Natural killer cell (primary cell): ENCODE data around the gene TAF3. TPM values are rescaled to one million over a fixed set of nuclear protein-coding genes. Genes with fewer than 3 reads are reported as not detected.

ENCODE experiments used
- ATAC-seq, 3 donors: fragments of 150-1000 bp in 2 of 3; fragments of 200-7000 bp in 1 of 3; cut with Tn5 transposase; 1 replicate in 1 of 3; 2 replicates in 2 of 3; pipeline ENCODE4 v1.10.0; 2021; ENCODE audit warnings: mild to moderate bottlenecking in 2 of 3, moderate library complexity in 2 of 3
- DNase-seq, 2 donors: peaks; one replicate each; pipeline versions ENCODE4 v3.0.0 to v3.0.0-alpha.2; 2013 to 2021; ENCODE audit warnings: mixed read lengths in 1 of 2
- H3K27ac ChIP-seq: one replicate; pipeline ENCODE4 v1.5.1; 2013; ENCODE audit warnings: mild to moderate bottlenecking, low read length
- H3K27me3 ChIP-seq: one replicate; pipeline ENCODE4 v1.6.1; 2013; ENCODE audit warnings: low read length; ENCODE audit not compliant: control insufficient read depth, insufficient read depth
- H3K36me3 ChIP-seq: one replicate; pipeline ENCODE4 v1.6.1; 2013; ENCODE audit warnings: low read length; ENCODE audit not compliant: control insufficient read depth, insufficient read depth
- H3K4me1 ChIP-seq: one replicate; pipeline ENCODE4 v1.6.1; 2013; ENCODE audit warnings: low read length; ENCODE audit not compliant: control insufficient read depth, insufficient read depth
- H3K4me3 ChIP-seq: one replicate; pipeline ENCODE4 v1.5.1; 2013; ENCODE audit warnings: low read length
- H3K9me3 ChIP-seq: one replicate; pipeline ENCODE4 v1.6.1; 2013; ENCODE audit warnings: low read length; ENCODE audit not compliant: control insufficient read depth, insufficient read depth
- H3K27ac Mint-ChIP-seq, 2 donors: one replicate each; pipeline ENCODE4 v1.8.0; 2022; ENCODE audit warnings: mild to moderate bottlenecking in 2 of 2, mixed read lengths in 2 of 2, moderate library complexity in 1 of 2
- H3K27me3 Mint-ChIP-seq, 2 donors: one replicate each; pipeline ENCODE4 v1.8.0; 2022; ENCODE audit warnings: low read depth in 2 of 2, mixed read lengths in 2 of 2
- H3K36me3 Mint-ChIP-seq: one replicate; pipeline ENCODE4 v1.8.0; 2022; ENCODE audit warnings: mixed read lengths
- H3K4me1 Mint-ChIP-seq, 2 donors: one replicate each; pipeline ENCODE4 v1.8.0; 2022; ENCODE audit warnings: mixed read lengths in 2 of 2
- H3K4me3 Mint-ChIP-seq: one replicate; pipeline ENCODE4 v1.8.0; 2022; ENCODE audit warnings: mild to moderate bottlenecking, moderate library complexity, mixed read lengths
- H3K9me3 Mint-ChIP-seq, 2 donors: one replicate each; pipeline ENCODE4 v1.8.0; 2022; ENCODE audit warnings: mixed read lengths in 2 of 2
- WGBS: methylation state at CpG from one replicate; pipeline ENCODE4 v1.1.7; 2013; ENCODE audit warnings: missing lambda C conversion rate; ENCODE audit not compliant: insufficient coverage; 5-methylcytosine and 5-hydroxymethylcytosine counted together
- intact Hi-C: fragments of 100-400 bp; cut with micrococcal nuclease; formaldehyde crosslinking; loops from one replicate; pipeline ENCODE4 v1.14.2; 2022
- total RNA-seq, 4 donors: library from RNA; stranded (reverse); fragments of 120-200 nt in 1 of 4; gene quantifications; one replicate each; pipeline versions ENCODE4 v1.2.3 to v1.2.4, GENCODE V29; 2013 to 2022
- TF ChIP-seq, protein P1 (sequence below): fragments of 200-600 bp; IDR thresholded peaks from one replicate; pipeline ENCODE4 v1.8.0; 2022; ENCODE audit warnings: antibody characterized with exemption

The TAF3 gene
- total RNA-seq, 3 donors from 2014 or later (not counting 1 experiment from before 2014, with no cell fraction given), result 14.5 to 17.0 (median 15.6) TPM

DNA sequence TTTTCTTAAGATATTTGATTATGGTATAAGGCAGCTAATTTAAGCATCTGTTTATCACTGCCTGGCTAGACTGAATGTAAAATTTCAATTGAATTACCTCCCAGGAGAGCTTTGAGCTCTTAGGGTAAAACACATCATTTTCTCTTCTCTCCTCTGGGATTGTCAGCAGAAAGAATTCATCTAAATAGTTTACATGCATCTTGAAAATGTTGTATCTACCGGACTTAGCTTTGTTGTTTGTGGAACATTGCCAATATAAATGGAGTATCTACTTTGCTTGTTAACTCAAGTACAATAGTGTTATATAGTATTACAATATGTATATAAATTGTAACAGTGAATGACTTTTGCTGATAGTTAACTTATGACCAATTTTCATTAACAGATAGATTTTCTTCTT, 73.3 kb downstream of the TAF3 start:
- H3K36me3 ChIP-seq, result peaks cover 3% of the 10 kb centered on the region
- no peaks in the 10 kb centered on the region for H3K9me3 ChIP-seq
- TF ChIP-seq, protein P1, sequence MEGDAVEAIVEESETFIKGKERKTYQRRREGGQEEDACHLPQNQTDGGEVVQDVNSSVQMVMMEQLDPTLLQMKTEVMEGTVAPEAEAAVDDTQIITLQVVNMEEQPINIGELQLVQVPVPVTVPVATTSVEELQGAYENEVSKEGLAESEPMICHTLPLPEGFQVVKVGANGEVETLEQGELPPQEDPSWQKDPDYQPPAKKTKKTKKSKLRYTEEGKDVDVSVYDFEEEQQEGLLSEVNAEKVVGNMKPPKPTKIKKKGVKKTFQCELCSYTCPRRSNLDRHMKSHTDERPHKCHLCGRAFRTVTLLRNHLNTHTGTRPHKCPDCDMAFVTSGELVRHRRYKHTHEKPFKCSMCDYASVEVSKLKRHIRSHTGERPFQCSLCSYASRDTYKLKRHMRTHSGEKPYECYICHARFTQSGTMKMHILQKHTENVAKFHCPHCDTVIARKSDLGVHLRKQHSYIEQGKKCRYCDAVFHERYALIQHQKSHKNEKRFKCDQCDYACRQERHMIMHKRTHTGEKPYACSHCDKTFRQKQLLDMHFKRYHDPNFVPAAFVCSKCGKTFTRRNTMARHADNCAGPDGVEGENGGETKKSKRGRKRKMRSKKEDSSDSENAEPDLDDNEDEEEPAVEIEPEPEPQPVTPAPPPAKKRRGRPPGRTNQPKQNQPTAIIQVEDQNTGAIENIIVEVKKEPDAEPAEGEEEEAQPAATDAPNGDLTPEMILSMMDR, result no peak
- Mint-ChIP-seq H3K4me1 (peaks cover 24 to 41% of the 10 kb centered on the region in 2 donors), H3K36me3 (no peaks in the 10 kb centered on the region), H3K27ac (no peak overlapping the region), H3K4me3 (no peak overlapping the region), H3K9me3 (no peaks in the 10 kb centered on the region), H3K27me3 (no peaks in the 10 kb centered on the region)
- H3K4me3 ChIP-seq, result no peak overlapping the region
- no peaks in the 10 kb centered on the region for H3K27me3 ChIP-seq
- intact Hi-C loops, result no loop called here
- no peak for ATAC-seq
- H3K27ac ChIP-seq, result no peak overlapping the region
- DNase-seq, result no peak
- H3K4me1 ChIP-seq, result no peaks in the 10 kb centered on the region
- WGBS, result no CpG with 5 or more reads among the region's 1 CpG

DNA sequence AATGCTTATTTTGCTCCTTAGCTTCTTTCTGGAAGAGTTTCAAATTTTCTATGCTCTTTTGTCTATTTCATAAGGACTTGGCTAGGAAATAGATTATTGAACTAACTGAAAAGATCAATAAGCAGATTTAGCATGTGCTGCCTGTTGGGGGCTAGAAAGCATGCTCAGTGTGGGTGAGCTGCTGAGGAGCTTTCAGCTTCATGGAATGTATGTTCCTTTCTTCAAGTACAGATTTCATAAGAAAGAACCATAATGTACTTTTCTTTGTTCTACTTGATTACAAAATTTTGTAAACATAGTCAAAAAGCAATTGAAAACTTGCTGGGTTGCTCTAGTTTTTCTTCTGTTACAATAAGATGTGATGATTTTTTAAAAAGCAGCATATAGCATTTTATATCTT, 73.8 kb downstream of the TAF3 start:
- Mint-ChIP-seq H3K4me3 (no peak overlapping the region), H3K36me3 (no peaks in the 10 kb centered on the region), H3K27ac (no peak overlapping the region), H3K4me1 (peaks cover 24 to 41% of the 10 kb centered on the region in 2 donors), H3K27me3 (no peaks in the 10 kb centered on the region), H3K9me3 (no peaks in the 10 kb centered on the region)
- Histone ChIP-seq H3K4me1 (no peaks in the 10 kb centered on the region), H3K27ac (no peak overlapping the region), H3K9me3 (no peaks in the 10 kb centered on the region), H3K27me3 (no peaks in the 10 kb centered on the region), H3K4me3 (no peak overlapping the region), H3K36me3 (peaks cover 7% of the 10 kb centered on the region)
- TF ChIP-seq, protein P1, result no peak
- intact Hi-C loops, result no loop called here
- ATAC-seq (no peak), DNase-seq (no peak)

DNA sequence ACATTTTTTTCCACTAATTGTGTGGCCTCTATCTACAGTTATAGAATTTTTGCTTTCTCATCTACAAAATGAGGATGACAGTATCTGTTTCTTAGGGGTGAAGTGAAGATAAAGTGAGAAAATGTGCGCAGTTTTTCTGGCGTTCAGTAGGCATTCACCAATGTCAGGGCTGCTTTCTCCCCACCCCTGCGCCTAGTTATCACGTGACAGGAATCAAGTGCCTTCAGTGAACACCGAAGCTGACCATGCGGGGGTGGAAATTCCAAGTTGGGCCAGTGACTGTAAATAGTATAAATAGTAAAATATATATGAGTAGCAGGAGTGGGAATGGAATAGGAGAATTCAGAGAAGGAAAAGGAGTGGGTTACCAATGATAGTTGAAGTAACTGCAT, 77.4 kb downstream of the TAF3 start:
- H3K9me3 Mint-ChIP-seq, result no peaks in the 10 kb centered on the region
- H3K4me3 Mint-ChIP-seq, result no peak overlapping the region
- no peak overlapping the region for H3K27ac Mint-ChIP-seq
- DNase-seq (no peak), ATAC-seq (no peak)
- TF ChIP-seq, protein P1, result no peak
- no peaks in the 10 kb centered on the region for H3K36me3 Mint-ChIP-seq
- H3K27me3 Mint-ChIP-seq, result no peaks in the 10 kb centered on the region
- intact Hi-C loops, result no loop called here
- no peak overlapping the region for H3K4me3 ChIP-seq
- WGBS, result 92% methylated on average over 6 of the region's 6 CpGs
- H3K4me1 ChIP-seq, result no peaks in the 10 kb centered on the region
- peaks cover 21 to 34% of the 10 kb centered on the region in 2 donors for H3K4me1 Mint-ChIP-seq
- H3K27ac ChIP-seq, result no peak overlapping the region
- no peaks in the 10 kb centered on the region for H3K9me3 ChIP-seq
- peaks cover 11% of the 10 kb centered on the region for H3K36me3 ChIP-seq
- H3K27me3 ChIP-seq, result no peaks in the 10 kb centered on the region

DNA sequence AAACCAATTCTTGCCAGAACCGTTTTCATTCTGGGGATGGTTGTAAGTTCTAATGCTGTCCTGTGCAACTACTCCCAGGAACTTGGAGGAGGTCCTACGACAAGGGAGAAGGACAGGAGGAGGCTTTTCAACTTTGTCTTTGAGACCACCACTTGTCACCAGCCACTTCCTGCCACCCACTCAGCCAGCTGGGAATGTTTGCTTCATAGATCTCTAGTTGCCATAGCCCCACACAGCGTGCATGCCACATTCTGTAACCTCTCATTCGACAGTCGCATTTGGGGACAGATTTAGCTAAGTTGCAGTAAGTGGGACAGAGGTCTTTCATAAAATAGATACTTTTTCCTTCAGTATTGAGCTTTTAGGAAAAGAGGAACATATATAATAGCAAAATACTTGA, 78.0 kb downstream of the TAF3 start:
- TF ChIP-seq, protein P1, result no peak
- Histone ChIP-seq H3K4me3 (no peak overlapping the region), H3K27ac (no peak overlapping the region), H3K9me3 (no peaks in the 10 kb centered on the region), H3K4me1 (no peaks in the 10 kb centered on the region), H3K36me3 (peaks cover 11% of the 10 kb centered on the region), H3K27me3 (no peaks in the 10 kb centered on the region)
- Mint-ChIP-seq H3K27ac (no peak overlapping the region), H3K36me3 (no peaks in the 10 kb centered on the region), H3K27me3 (no peaks in the 10 kb centered on the region), H3K9me3 (no peaks in the 10 kb centered on the region), H3K4me1 (peaks cover 21 to 34% of the 10 kb centered on the region in 2 donors), H3K4me3 (no peak overlapping the region)
- WGBS, result 81% methylated on average over 5 of the region's 5 CpGs
- intact Hi-C loops, result no loop called here
- ATAC-seq (no peak), DNase-seq (no peak)
